K562 (cell line): Measurements from ENCODE around the gene BBX. TPM values are rescaled to one million over a fixed set of nuclear protein-coding genes. Genes with fewer than 3 reads are reported as not detected.

Experiments used
- ATAC-seq: fragments of 200-7000 bp; cut with Tn5 transposase; 3 replicates; pipeline ENCODE4 v1.9.1; 2020; ENCODE audit warnings: moderate library complexity
- BruUV-seq: library from RNA; stranded (reverse); fragments of 400-500 nt; replicated peaks from 2 replicates; lab custom pipeline; 2021; lab: Mats Ljungman, UMichigan
- CTCF ChIA-PET: fragments of 300-600 bp; formaldehyde crosslinking; extraction: SDS; loops from one replicate; lab custom pipeline; 2021; ENCODE audit warnings: low intra/inter-chr PET ratio; lab: Yijun Ruan, JAX
- POLR2A ChIA-PET: fragments of 300-600, 350-650 bp; sonication (Branson Sonifier 250); formaldehyde crosslinking; extraction: SDS; loops from one replicate; lab custom pipeline; 2021; ENCODE audit warnings: antibody characterized with exemption, inconsistent platforms; lab: Yijun Ruan, JAX
- DNase-seq, 4 experiments: peaks; one replicate each; pipeline versions ENCODE4 v3.0.0 to v3.0.0-alpha.2; 2011 to 2018; ENCODE audit warnings: low spot score in 3 of 4, mixed read lengths in 3 of 4; ENCODE audit errors: extremely low read depth in 1 of 4
- FAIRE-seq: peaks from 2 replicates; lab custom pipeline; 2011; peaks lifted over from hg19 to GRCh38; lab: Jason Lieb, UNC
- H2AFZ ChIP-seq: 2 replicates; pipeline ENCODE4 v1.6.0; 2011; ENCODE audit warnings: low read depth, low read length, control low read depth, inconsistent platforms
- H3K27ac ChIP-seq: fragments of 200-600 bp; 3 replicates; pipeline ENCODE4 v1.8.0; 2011; ENCODE audit warnings: low read depth, mild to moderate bottlenecking, control low read depth, inconsistent platforms, low read length, moderate library complexity, mixed read lengths; ENCODE audit errors: extremely low read depth
- H3K27me3 ChIP-seq, 2 experiments: fragments of 300-600 bp in 1 of 2; 2 replicates in 1 of 2; 3 replicates in 1 of 2; pipeline versions ENCODE4 v1.6.0 to v1.8.0; 2011; ENCODE audit warnings: inconsistent platforms in 2 of 2, low read length in 2 of 2, mild to moderate bottlenecking in 1 of 2, mixed read lengths in 1 of 2, moderate library complexity in 1 of 2; ENCODE audit not compliant: control insufficient read depth in 2 of 2, insufficient read depth in 2 of 2
- H3K36me3 ChIP-seq: fragments of 300-600 bp; 3 replicates; pipeline ENCODE4 v1.8.0; 2011; ENCODE audit warnings: mild to moderate bottlenecking, low read length, inconsistent platforms; ENCODE audit not compliant: control insufficient read depth, insufficient read depth
- H3K4me1 ChIP-seq, 2 experiments: fragments of 200-600 bp in 1 of 2; replicated peaks in 1 of 2; 2 replicates in 1 of 2; 3 replicates in 1 of 2; pipeline versions ENCODE4 v1.5.1 to v1.8.0; 2011; ENCODE audit warnings: inconsistent platforms in 2 of 2, low read length in 2 of 2, mild to moderate bottlenecking in 1 of 2, mixed read lengths in 1 of 2, moderate library complexity in 1 of 2; ENCODE audit not compliant: control insufficient read depth in 2 of 2, insufficient read depth in 2 of 2
- H3K4me2 ChIP-seq: 2 replicates; pipeline ENCODE4 v1.6.1; 2011; ENCODE audit warnings: low read length, control low read depth, inconsistent platforms, mixed read lengths; ENCODE audit not compliant: insufficient read depth
- H3K4me3 ChIP-seq: fragments of 200-600 bp; sonication (generic), shearing (Covaris generic); 2 replicates; pipeline ENCODE4 v1.5.1; 2016; ENCODE audit warnings: control low read depth, inconsistent platforms
- H3K79me2 ChIP-seq: fragments of 200-600 bp; 3 replicates; pipeline ENCODE4 v1.8.0; 2011; ENCODE audit warnings: low read length, inconsistent platforms; ENCODE audit not compliant: control insufficient read depth, insufficient read depth
- H3K9ac ChIP-seq, 2 experiments: 2 replicates each; pipeline versions ENCODE4 v1.6.0 to v1.6.1; 2011; ENCODE audit warnings: low read depth in 2 of 2, low read length in 2 of 2, control low read depth in 1 of 2, inconsistent platforms in 1 of 2, mild to moderate bottlenecking in 1 of 2, mixed read lengths in 1 of 2; ENCODE audit not compliant: insufficient read depth in 1 of 2
- H3K9me1 ChIP-seq: one replicate; pipeline ENCODE4 v1.6.0; 2011; ENCODE audit warnings: inconsistent platforms, mild to moderate bottlenecking, low read length, moderate library complexity; ENCODE audit not compliant: control insufficient read depth, insufficient read depth
- H3K9me3 ChIP-seq: replicated peaks from 2 replicates; pipeline ENCODE4 v1.5.1; 2011; ENCODE audit warnings: low read depth, low read length, inconsistent platforms; ENCODE audit not compliant: control insufficient read depth, insufficient read depth
- H4K20me1 ChIP-seq: replicated peaks from 2 replicates; pipeline ENCODE4 v1.6.1; 2011; ENCODE audit warnings: low read length, inconsistent platforms, mixed read lengths; ENCODE audit not compliant: control insufficient read depth, insufficient read depth
- CEBPB ChIP-seq: fragments of 450-650 bp; IDR thresholded peaks from 2 replicates; pipeline ENCODE4 v1.6.1; 2016; ENCODE audit warnings: missing genetic modification characterization, missing compliant biosample characterization
- EGR1 ChIP-seq: fragments of 450-650 bp; conservative IDR thresholded peaks from 2 replicates; pipeline ENCODE4 v1.6.1; 2017; ENCODE audit warnings: mild to moderate bottlenecking
- FOXA1 ChIP-seq: fragments of 450-650 bp; IDR thresholded peaks from 2 replicates; pipeline ENCODE4 v1.6.1; 2016; ENCODE audit warnings: mild to moderate bottlenecking, borderline replicate concordance
- HNRNPL ChIP-seq: fragments of 200-400 bp; formaldehyde crosslinking; IDR thresholded peaks from 2 replicates; pipeline ENCODE4 v1.6.1; 2017; ENCODE audit warnings: low read depth, mild to moderate bottlenecking, low read length
- NR2F6 ChIP-seq: fragments of 450-650 bp; formaldehyde crosslinking; IDR thresholded peaks from 2 replicates; pipeline ENCODE4 v1.4.0; 2020; ENCODE audit warnings: mild to moderate bottlenecking
- SRSF9 ChIP-seq: fragments of 200-400 bp; formaldehyde crosslinking; IDR thresholded peaks from 2 replicates; pipeline ENCODE4 v1.6.1; 2017; ENCODE audit warnings: low read depth, low read length, borderline replicate concordance
- STAG1 ChIP-seq: sonication (generic); formaldehyde crosslinking; IDR thresholded peaks from 2 replicates; pipeline ENCODE4 v1.5.0; 2020; ENCODE audit warnings: missing genetic modification reagents, borderline replicate concordance
- ZKSCAN8 ChIP-seq: fragments of 200-800 bp; sonication (Bioruptor generic); IDR thresholded peaks from 2 replicates; pipeline ENCODE4 v1.6.1; 2016; ENCODE audit warnings: missing genetic modification characterization, missing compliant biosample characterization
- WGBS: fragments of 100-300 bp; shearing (Covaris generic); methylation state at CpG from one replicate; pipeline ENCODE4 v1.1.6; 2016; ENCODE audit warnings: low coverage, mixed read lengths; ENCODE audit not compliant: insufficient coverage; ENCODE audit errors: missing lambda C conversion rate; 5-methylcytosine and 5-hydroxymethylcytosine counted together
- in situ Hi-C: fragments of 300-500 bp; cut with MboI; formaldehyde crosslinking; loops from 4 replicates; pipeline ENCODE4 v1.15.0; 2018; ENCODE audit warnings: inconsistent platforms, mixed read lengths
- intact Hi-C: fragments of 100-400 bp; cut with micrococcal nuclease; formaldehyde crosslinking; loops from 2 replicates; pipeline ENCODE4 v1.14.2; 2022
- polyA plus RNA-seq, 8 experiments: library from polyadenylated mRNA; depleted of rRNA in 4 of 8; stranded (reverse) in 5 of 8; unstranded in 3 of 8; fragments of >200 nt; fragmentation: Nextera tagmentation in 2 of 8; fragmentation: Illumina TruSeq in 1 of 8; extraction: Ambion mirVana in 2 of 8; extraction: Trizol in 1 of 8; gene quantifications; 2 replicates each; pipeline versions ENCODE4 v1.2.1 to v1.2.3, GENCODE V29; 2011 to 2014; ENCODE audit warnings: inconsistent platforms in 1 of 8, missing spikeins in 1 of 8
- total RNA-seq, 7 experiments: library from RNA; depleted of rRNA in 6 of 7; stranded (reverse); fragments of >200 nt in 6 of 7; fragmentation: Illumina TruSeq in 2 of 7; extraction: Trizol in 2 of 7; gene quantifications; 2 replicates each; pipeline versions ENCODE4 v1.2.1 to v1.2.3, GENCODE V29; 2011 to 2021; ENCODE audit warnings: low replicate concordance in 1 of 7

Gene BBX
- total and polyA plus RNA-seq, 9 of the 15 experiments (the other 6 are each of a cell fraction or from before 2014, with no cell fraction given), result 4.9 to 19.5 (median 11.8) TPM

GRCh38 chr3:107716734-107717133 is 194.0 kb downstream of the BBX start (continued):
- no peak for TF ChIP-seq SRSF9
- TF ChIP-seq ZKSCAN8 (CRISPR knock-in tag), result no peak
- TF ChIP-seq FOXA1, result no peak
- TF ChIP-seq, all 486 proteins: peak for 0

GRCh38 chr3:107718547-107718946 is 195.8 kb downstream of the BBX start:
- in situ Hi-C loops, result no loop called here

DNA sequence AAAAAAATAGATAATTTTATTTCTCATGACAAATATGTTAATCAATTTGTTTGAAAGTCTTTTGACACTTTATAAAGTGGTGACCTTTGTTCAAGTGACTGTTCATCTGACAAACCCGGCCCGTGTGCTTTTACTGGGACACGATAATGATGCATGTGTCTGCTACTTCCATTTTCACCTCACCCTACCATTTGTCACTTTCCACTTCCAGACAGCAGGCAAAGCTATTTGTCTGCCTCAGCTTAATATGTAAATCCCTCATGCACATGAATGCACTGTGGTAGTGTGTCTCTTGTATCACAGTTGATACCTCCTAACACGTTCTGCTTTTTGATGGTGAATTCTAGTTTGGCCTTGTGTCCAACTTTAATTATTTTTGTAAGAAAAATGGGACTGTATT is 204.3 kb downstream of the BBX start:
- Histone ChIP-seq H3K79me2 (no peaks in the 10 kb centered on the region), H3K9me3 (no peaks in the 10 kb centered on the region), H3K27me3 (no peaks in the 10 kb centered on the region), H3K4me3 (no peak overlapping the region), H3K9ac (no peak overlapping the region), H3K4me2 (no peak overlapping the region), H3K27ac (no peak overlapping the region), H3K9me1 (no peaks in the 10 kb centered on the region), H2AFZ (no peak overlapping the region), H3K4me1 (no peaks in the 10 kb centered on the region), H4K20me1 (no peaks in the 10 kb centered on the region), H3K36me3 (peaks cover 5% of the 10 kb centered on the region; the same call in 2 of the 3 replicates)
- FAIRE-seq, result no peak
- DNase-seq, result no peak
- no peak for ATAC-seq
- 53% methylated on average over 4 of the region's 4 CpGs for WGBS
- POLR2A ChIA-PET, result interaction anchor here (1.0 kb wide), 1 partner anchor 10 kb away, joined by 3 read pairs; no protein-coding TSS in a partner anchor
- CTCF ChIA-PET, result no interaction called here
- intact Hi-C loops (no loop called here), in situ Hi-C loops (no loop called here)
- TF ChIP-seq EGR1 (no peak), NR2F6 (CRISPR knock-in tag) (no peak), STAG1 (CRISPR knock-in tag) (no peak)
- BruUV-seq, result no TSS peak

More at GRCh38 chr3:107718547-107718946, 195.8 kb downstream of the BBX start:
- no peak overlapping the region for H3K4me3 ChIP-seq
- 60% methylated on average over 2 of the region's 2 CpGs for WGBS
- no peaks in the 10 kb centered on the region for H3K9me3 ChIP-seq
- H3K9ac ChIP-seq, result no peak overlapping the region
- no peak overlapping the region for H3K4me2 ChIP-seq
- H2AFZ ChIP-seq, result no peak overlapping the region
- 0 out of 2 replicates have a peak, but pooled peaks have one; percentile 11 for TF ChIP-seq CEBPB (tag)
- no peak for TF ChIP-seq HNRNPL
- no peaks in the 10 kb centered on the region for H3K36me3 ChIP-seq
- DNase-seq (no peak), ATAC-seq (no peak), FAIRE-seq (no peak)
- H3K4me1 ChIP-seq, result no peaks in the 10 kb centered on the region
- H4K20me1 ChIP-seq, result no peaks in the 10 kb centered on the region
- no peak overlapping the region for H3K27ac ChIP-seq
- no peaks in the 10 kb centered on the region for H3K79me2 ChIP-seq
- intact Hi-C loops, result no loop called here
- no TSS peak for BruUV-seq
- H3K9me1 ChIP-seq, result no peaks in the 10 kb centered on the region
- H3K27me3 ChIP-seq, result no peaks in the 10 kb centered on the region
- ChIA-PET POLR2A (interaction anchor here (0.6 kb wide), 1 partner anchor 42 kb away, joined by 3 read pairs; no protein-coding TSS in a partner anchor), CTCF (no interaction called here)
